ENCODE data around the gene LRCH1. TPM values are rescaled to one million over a fixed set of nuclear protein-coding genes. Genes with fewer than 3 reads are reported as not detected.

The LRCH1 gene
- total RNA-seq, 1 experiment from 2014 or later: 11.8 TPM

DNA sequence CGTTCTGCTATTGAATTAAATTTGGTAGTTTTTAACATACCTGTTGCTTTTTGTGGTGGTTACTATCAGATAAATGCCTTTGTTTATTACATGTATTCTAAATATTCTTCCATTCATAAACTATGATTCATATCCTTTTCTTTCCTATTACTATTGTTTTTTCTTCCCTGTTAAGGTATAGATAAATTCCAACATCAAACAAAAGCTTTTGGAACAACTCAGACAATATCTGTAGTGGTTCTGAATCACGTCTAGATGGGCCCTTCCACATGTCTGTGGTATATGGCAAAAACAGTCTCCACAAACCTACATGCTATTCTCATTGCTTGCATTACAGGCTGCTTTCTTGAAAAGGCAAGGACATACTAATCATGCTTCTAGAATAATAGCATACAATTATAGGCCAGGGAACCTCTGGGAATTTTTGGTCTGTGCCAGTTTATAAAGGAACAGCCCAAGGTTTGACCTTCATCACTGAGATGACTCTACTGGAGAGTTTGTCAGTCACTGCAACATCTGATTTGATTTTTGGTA, 6.4 kb downstream of the LRCH1 start (continued):
- no peak for TF ChIP-seq ZNF671 (CRISPR knock-in tag; IDR thresholded peaks at IDR 0.05)
- TF ChIP-seq RORB (CRISPR knock-in tag; IDR thresholded peaks at IDR 0.05): no peak
- TF ChIP-seq, protein P1, sequence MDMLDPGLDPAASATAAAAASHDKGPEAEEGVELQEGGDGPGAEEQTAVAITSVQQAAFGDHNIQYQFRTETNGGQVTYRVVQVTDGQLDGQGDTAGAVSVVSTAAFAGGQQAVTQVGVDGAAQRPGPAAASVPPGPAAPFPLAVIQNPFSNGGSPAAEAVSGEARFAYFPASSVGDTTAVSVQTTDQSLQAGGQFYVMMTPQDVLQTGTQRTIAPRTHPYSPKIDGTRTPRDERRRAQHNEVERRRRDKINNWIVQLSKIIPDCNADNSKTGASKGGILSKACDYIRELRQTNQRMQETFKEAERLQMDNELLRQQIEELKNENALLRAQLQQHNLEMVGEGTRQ (CRISPR knock-in tag; IDR thresholded peaks at IDR 0.05): no peak
- TF ChIP-seq ESRRA (CRISPR knock-in tag; IDR thresholded peaks at IDR 0.05; ENCODE audit: borderline replicate concordance): no peak
- no peak for TF ChIP-seq EMX1 (CRISPR knock-in tag; IDR thresholded peaks at IDR 0.05)

GRCh38 chr13:46560778-46561177, 7.8 kb downstream of the LRCH1 start:
- no peaks in the 10 kb centered on the region for H3K36me3 Mint-ChIP-seq
- peaks cover 5% of the 10 kb centered on the region for H3K4me1 Mint-ChIP-seq
- no peak for TF ChIP-seq EMX1 (CRISPR knock-in tag; IDR thresholded peaks at IDR 0.05)
- TF ChIP-seq PRRX2 (CRISPR knock-in tag; IDR thresholded peaks at IDR 0.05): no peak
- TF ChIP-seq RORB (CRISPR knock-in tag; IDR thresholded peaks at IDR 0.05): no peak
- TF ChIP-seq TEAD4 (CRISPR knock-in tag; IDR thresholded peaks at IDR 0.05): no peak
- TF ChIP-seq SMAD4 (CRISPR knock-in tag; IDR thresholded peaks at IDR 0.05): no peak
- no peak for TF ChIP-seq TCF7 (CRISPR knock-in tag; IDR thresholded peaks at IDR 0.05; ENCODE audit: low read depth)
- no peak for TF ChIP-seq CTCF (IDR thresholded peaks at IDR 0.05)
- no peak for TF ChIP-seq IRF2 (CRISPR knock-in tag; IDR thresholded peaks at IDR 0.05; ENCODE audit: borderline replicate concordance, low read depth)
- TF ChIP-seq E2F1 (CRISPR knock-in tag; IDR thresholded peaks at IDR 0.05): no peak
- TF ChIP-seq, protein P2, sequence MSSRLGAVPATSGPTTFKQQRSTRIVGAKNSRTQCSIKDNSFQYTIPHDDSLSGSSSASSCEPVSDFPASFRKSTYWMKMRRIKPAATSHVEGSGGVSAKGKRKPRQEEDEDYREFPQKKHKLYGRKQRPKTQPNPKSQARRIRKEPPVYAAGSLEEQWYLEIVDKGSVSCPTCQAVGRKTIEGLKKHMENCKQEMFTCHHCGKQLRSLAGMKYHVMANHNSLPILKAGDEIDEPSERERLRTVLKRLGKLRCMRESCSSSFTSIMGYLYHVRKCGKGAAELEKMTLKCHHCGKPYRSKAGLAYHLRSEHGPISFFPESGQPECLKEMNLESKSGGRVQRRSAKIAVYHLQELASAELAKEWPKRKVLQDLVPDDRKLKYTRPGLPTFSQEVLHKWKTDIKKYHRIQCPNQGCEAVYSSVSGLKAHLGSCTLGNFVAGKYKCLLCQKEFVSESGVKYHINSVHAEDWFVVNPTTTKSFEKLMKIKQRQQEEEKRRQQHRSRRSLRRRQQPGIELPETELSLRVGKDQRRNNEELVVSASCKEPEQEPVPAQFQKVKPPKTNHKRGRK (CRISPR knock-in tag; IDR thresholded peaks at IDR 0.05; ENCODE audit: borderline replicate concordance): no peak
- TF ChIP-seq, protein P3, sequence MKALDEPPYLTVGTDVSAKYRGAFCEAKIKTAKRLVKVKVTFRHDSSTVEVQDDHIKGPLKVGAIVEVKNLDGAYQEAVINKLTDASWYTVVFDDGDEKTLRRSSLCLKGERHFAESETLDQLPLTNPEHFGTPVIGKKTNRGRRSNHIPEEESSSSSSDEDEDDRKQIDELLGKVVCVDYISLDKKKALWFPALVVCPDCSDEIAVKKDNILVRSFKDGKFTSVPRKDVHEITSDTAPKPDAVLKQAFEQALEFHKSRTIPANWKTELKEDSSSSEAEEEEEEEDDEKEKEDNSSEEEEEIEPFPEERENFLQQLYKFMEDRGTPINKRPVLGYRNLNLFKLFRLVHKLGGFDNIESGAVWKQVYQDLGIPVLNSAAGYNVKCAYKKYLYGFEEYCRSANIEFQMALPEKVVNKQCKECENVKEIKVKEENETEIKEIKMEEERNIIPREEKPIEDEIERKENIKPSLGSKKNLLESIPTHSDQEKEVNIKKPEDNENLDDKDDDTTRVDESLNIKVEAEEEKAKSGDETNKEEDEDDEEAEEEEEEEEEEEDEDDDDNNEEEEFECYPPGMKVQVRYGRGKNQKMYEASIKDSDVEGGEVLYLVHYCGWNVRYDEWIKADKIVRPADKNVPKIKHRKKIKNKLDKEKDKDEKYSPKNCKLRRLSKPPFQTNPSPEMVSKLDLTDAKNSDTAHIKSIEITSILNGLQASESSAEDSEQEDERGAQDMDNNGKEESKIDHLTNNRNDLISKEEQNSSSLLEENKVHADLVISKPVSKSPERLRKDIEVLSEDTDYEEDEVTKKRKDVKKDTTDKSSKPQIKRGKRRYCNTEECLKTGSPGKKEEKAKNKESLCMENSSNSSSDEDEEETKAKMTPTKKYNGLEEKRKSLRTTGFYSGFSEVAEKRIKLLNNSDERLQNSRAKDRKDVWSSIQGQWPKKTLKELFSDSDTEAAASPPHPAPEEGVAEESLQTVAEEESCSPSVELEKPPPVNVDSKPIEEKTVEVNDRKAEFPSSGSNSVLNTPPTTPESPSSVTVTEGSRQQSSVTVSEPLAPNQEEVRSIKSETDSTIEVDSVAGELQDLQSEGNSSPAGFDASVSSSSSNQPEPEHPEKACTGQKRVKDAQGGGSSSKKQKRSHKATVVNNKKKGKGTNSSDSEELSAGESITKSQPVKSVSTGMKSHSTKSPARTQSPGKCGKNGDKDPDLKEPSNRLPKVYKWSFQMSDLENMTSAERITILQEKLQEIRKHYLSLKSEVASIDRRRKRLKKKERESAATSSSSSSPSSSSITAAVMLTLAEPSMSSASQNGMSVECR (CRISPR knock-in tag; IDR thresholded peaks at IDR 0.05; ENCODE audit: borderline replicate concordance): no peak
- TF ChIP-seq CREB1 (CRISPR knock-in tag; IDR thresholded peaks at IDR 0.05): no peak
- no peak for TF ChIP-seq ZNF416 (CRISPR knock-in tag; IDR thresholded peaks at IDR 0.05)
- CTCF ChIA-PET: interaction anchor here (0.9 kb wide), 1 partner anchor 25 kb away, joined by 4 read pairs; no protein-coding TSS in a partner anchor
- ATAC-seq (no peak), DNase-seq (ENCODE audit: low spot score) (no peak)
- H3K4me3 Mint-ChIP-seq: no peak overlapping the region
- no peaks in the 10 kb centered on the region for H3K9me3 Mint-ChIP-seq
- POLR2A ChIA-PET: no interaction called here
- no peak overlapping the region for H3K27ac Mint-ChIP-seq
- no peaks in the 10 kb centered on the region for H3K27me3 Mint-ChIP-seq (ENCODE audit: low read depth)
